ENCODE results near the gene DERL3.

Gene DERL3

DNA sequence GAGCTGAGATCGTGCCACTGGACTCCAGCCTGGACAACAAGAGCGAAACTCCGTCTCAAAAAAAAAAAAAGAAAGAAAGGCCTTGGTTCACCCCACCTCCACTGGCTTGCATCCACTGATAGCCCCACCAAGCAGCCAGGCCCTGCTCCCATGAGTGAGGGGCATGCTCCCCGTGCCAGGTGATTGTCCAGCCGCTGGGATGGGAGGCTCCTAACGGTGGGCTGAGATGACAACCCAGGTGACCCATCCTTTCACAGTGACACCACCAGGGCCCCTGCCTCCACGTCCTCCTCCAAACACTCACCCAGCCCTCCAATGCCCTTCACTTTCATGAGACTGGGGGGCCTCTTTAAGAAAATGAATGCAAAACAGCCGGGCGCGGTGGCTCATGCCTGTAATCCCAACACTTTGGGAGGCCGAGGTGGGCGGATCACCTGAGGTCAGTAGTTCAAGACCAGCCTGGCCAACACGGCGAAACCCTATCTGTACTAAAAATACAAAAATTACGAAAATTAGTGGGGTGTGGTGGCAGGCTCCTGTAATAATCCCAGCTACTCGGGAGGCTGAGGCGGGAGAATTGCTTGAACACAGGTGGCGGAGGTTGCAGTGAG, 8.6 kb upstream of the DERL3 start:
- no peak for DNase-seq (ENCODE audit: low read depth)

DNA sequence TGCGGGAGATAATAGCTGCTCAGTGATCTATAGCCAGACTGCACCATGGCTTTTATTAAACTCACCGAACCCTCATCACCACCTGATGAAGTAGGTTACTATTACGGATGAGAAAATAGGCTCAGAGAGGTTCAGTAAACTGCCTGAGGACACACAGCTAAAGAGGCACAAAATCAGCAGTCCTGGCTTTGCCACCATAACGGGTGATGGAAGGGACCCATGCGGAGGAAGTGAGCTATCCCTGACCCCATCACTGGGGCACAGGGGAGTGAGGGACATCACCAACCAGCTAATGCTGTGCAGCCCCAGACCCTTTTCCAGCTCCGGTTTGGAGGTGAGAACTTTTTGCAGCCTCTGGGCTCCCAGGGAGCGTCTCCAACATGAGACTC, 7.3 kb upstream of the DERL3 start:
- DNase-seq (ENCODE audit: low read depth), result no peak

DNA sequence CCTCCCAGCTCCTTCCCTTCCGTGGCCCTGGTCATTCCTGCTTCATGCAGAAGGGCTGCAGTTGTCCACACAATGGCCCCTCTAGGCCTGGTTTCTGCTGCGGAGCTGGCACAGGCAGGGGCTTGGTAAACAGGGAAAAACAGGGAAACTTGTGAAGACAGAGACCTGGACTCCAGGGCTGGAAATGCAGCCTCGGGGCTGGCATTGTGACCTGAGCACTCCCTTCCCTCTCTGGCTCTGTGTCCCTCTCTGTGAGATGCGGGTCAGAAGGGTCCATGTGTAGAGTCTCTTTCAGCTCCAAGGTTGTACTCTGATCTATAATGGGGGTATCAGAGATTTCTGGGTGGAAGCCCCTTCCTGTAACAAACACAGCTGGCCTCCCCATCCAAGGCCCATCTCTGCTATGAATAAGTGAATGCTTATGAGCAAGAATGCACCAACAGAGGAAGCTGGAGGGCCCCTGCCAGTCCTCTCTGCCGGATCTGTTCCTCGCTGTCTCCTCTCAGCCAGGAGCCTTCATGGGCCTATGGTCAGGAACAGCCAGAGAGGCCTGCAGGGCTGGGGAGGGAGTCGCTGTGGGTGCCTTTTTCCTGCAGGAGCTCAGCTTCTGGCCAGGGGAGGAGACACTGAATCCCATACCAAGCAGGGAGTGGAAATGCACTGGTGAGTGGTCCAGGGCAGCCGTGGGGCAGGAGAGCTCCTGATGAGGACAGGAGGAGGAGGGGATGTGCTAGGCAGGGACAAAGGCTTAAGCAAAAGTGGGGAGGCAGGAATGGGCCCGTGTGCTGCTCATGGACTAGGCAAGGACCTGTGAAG, 6.7 kb upstream of the DERL3 start:
- DNase-seq (ENCODE audit: low read depth), result no peak

DNA sequence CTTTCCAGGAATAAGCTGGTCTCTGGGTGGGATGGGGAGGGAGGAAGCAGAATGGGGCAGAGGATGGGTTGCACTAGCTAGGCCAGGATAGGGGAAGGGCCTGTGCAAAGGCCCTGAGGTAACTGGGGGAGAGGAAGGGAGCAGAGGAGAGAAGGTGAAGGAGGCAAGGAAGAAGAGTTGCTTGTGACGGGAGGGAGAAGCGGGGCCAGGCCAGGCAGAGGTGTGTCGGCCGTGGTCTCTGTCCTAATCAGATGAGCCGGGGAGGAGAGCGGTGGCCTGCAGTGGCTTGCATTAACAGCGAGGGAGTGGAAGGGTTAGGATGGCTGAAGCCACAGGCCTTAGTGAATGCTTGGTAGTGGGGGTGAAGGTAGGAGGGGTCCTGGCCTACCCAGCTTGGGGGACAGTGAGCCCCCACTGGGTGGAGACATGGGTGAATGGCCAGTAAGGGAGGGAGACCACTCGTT, 6.0 kb upstream of the DERL3 start:
- DNase-seq (ENCODE audit: low read depth), result no peak

DNA sequence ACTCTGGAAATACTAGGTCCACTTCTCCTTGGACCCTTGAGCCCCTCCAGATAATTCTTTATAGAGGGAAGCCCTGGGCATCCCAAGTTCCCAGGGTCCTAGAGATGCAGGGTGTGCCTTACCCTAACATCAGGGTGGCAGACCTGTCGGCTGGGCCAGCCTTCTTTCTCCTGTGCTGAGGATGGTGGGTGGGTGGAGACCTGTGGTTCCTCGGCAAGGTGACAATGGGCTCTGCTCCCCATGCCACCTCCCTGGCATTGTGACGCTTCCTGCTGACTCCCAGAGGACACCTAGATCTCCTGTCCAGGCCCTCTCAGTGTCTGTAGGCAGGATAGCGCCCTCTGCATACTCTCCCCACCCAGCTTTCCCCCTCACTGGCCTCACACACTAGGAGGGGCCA, 3.8 kb upstream of the DERL3 start:
- DNase-seq (ENCODE audit: low read depth), result no peak

DNA sequence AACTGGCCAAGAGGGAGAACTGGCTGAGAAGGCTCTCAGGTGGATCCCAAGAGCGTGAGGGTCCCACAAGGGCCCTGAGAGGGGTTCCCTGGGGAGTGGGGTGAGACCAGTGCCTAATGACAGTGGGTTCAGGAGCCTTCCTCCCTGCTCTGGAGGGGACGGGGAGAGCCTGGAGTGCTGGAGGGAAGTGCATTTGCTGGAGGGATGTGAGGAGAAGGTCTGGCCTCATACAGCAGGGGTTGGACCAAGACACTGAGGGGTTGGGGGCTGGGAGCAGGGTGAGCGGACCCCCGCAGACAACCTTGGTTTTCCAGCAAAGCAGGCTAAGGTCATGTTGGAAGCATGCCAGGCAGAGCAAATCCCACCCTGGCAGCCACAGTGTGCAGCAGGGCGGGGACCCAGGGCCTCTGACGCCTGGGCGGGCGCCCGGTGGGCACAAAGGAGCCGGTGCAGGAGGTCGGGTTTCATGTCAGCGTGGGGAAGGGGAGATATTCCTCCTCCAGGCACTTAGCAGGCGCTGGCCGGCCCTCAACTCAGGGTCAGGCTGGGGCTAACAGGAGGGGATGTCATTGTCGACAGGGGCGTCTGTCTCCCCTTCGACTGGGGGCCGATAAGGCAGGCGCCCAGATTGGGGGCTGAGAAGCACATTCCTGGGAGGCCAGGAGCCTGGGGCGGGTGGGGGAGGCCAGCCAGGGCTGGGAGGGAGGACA, 3.1 kb upstream of the DERL3 start:
- DNase-seq (ENCODE audit: low read depth), result no peak

DNA sequence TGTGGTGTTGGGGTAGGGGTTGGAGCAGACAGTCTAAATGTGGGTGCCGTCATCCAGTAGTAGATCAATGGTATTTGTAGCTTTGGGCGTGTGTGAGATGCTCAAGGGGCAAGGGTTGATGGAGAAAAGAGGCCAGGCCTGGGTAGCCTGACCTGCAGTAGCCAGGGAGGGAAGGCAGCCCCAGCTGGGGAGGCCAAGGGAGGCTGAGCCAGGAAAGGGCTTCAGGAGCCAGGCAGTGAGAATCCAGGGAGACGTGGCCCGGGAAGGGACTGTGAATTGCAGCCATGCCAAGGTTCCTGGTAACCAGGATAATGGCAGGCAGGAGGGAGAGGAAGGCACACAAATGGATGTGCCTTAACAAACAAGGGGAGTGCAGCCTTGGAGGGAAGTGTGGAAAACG, 2.5 kb upstream of the DERL3 start:
- DNase-seq (ENCODE audit: low read depth), result no peak

DNA sequence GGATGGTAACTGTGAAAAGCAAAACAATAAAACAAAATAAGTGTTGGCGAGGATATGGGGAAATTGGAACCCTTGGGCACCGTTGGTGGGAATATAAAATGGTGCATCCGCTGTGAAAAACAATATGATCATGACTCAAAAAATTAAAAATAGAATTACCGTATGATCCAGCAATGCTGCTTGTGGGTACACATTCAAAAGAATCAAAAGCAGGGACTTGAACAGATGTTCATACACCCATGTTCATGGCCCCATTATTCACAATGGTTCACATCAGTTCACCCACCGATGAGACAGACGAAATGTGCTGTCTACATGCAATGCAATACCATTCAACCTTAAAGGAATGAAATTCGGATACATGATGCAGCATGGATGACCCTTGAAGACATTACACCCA, 1.2 kb upstream of the DERL3 start:
- no peak for DNase-seq (ENCODE audit: low read depth)

DNA sequence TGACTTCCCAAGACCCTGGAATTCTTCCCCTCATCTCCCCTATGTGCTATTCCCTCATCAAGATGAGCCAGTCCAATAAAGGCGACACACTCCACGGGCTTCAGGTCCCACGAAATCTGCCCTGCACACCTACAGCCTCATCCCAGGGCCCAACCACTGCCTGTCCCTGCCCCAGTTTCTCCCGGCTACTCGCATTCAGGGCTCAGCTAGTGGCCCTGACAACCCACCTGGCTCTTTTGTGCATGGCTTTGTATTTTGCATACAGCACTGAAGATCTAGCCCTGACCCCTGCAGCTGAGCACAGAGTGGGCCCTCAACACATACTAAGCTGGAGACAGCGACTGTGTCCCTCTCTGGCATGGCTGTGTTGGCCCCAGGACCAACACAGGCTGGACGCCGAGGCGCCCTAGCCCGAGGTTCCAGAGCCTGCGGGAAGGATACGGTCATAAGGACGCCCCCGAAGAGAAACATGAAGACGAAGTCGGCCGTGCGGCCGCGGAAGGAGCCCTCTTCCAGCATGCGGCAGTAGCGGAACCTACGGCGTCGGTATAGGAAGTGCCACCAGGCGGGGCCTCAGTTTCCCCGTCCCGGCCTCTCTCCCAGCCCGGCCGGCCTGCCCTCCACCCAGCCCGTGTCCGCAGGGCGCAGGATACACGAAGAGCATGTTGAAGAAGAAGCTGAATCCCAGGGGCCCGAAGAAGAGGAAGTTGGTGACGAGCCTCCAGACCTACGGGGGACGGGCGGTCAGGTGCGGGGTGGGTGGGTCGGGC, 710 bp downstream of the DERL3 start:
- no peak for DNase-seq (ENCODE audit: low read depth)

DNA sequence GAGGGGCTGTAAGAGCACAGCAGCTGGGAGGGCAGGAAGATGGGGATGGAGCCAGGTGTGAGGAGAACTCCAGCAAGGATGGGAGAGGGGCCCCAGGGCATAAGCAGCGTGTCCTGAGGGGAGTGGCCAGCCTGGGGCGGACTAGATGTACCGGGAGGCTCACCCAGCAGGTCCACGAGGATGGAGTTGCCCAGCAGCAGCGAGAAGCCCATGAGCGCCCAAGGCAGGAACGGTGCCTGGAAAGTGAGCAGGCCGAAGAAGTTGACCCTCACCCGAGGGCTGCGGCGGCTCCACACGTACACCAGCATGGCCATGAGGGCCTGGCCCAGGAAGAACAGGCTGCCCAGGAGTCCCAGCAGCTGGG, 1.3 kb downstream of the DERL3 start:
- no peak for DNase-seq (ENCODE audit: low read depth)

DNA sequence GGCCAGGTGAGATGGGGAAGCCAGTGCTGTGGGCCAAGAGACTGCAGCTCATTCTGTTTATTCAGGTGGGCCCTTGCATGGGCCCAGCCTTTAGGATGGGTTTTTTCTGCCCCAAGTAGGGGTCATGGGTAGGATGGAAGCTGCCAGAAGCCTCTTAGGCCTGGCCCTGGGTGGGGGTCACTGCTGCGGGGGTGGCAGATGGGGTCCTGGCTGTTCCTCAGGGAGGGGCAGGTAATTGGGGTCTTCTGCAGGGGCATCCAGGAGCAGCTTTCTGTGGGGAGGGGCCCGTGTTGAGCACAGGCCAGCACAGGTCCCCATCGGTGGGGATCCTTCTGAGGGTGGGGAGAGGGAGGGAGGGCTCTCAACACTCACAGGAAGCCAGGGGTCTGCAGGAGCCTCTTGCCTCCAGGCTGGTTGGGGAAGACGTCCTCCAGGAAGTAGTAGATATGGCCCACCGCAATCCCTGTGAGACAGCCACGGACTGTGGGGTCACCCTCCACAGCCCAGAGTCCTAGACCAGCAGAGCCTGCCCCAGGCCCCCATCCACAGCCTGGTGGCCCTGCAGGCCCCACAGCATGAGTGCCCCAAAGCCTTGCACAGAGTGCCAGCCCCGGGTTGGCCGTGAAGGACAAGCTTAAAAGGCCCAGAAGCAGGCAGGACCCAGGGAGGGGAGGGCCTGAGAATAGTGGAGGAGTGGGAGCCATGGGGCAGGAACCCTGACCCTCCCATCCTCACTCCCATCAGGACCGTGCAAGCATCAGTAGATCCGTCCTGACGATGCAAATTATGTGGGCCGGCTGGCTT, 1.9 kb downstream of the DERL3 start:
- no peak for DNase-seq (ENCODE audit: low read depth)

DNA sequence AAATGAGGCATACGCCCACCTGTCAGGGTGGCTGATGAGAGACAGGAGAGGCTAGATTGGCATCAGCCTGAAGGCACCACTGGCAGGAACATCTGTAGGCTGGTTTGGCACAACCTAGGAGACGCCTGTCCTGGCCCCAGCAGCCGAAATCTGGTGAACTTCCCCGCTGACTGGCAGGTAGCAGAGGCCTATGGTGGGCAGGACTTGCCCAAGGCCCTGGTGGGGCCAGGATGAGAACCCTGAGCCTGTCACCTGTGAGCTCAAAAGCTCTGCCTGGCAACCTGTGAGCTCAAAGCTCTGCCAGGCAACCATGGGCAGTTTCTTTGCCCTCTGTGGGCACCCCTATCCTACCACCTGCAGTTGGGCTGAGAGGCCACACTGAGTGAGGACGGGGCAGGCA, 2.5 kb downstream of the DERL3 start:
- DNase-seq (ENCODE audit: low read depth), result no peak

DNA sequence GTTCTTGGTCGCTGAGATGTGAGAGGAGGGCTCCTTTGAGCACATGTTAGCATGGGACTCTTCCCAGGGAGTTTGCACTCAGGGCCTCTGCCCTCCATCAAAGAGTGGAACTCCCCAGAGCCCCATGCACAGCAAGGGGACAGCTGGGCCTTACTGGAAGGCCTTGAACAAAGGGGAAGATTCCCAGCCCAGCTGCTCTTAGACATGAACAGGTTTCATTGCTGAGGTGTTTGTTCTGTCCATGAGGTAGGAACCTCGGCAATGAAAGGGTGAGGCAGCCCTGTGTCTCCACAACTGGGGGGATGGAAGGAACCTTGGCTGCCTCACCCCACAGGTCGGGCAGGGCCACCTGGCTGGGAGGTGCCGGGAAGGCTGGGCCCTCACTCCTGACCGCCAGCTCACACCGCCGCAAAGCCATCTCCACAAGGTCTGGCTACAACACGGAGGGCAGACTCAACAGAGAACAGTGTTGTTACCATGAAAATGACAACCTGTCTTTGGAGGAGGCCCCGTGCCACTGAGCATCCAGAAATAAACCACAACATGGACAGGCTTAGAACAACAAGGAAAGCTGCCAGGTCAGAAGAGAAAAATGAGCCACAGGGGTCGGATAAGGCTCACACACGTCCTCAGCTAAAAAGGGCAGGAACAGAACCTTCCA, 3.2 kb downstream of the DERL3 start:
- no peak for DNase-seq (ENCODE audit: low read depth)

DNA sequence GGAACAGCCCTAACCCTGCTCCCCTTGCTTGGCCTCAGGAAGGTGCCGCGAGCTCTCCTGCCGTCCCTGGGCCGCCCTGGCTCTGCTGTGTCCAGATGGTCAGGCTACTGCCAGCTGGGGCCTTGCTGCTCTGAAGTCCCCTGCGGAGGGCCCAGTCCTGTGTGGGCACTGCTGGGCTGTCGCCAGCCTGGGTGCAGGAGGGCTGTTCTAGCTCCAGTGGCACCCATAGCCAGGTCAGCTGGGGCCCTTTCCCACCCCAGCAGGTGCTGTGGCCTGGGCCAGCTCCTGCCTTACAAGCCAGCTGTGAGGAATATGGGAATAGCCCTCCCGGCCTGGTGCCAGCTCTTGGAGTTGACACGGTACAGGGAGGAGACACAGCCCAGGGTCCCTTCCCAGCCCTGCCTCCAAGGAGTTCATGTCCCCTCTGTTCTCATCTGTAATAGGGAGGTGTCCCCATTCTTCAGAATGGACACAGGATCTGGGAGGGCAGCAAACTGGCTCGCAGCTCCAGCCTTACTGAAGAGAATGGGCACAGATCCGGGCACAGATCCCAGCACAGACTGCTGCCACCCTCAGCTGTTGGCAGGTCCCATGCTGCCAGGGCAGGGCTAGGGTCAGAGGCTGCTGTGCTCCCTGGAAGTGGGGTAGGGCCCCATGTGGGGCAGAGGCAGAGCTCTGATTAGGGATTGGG, 3.9 kb downstream of the DERL3 start:
- no peak for DNase-seq (ENCODE audit: low read depth)

DNA sequence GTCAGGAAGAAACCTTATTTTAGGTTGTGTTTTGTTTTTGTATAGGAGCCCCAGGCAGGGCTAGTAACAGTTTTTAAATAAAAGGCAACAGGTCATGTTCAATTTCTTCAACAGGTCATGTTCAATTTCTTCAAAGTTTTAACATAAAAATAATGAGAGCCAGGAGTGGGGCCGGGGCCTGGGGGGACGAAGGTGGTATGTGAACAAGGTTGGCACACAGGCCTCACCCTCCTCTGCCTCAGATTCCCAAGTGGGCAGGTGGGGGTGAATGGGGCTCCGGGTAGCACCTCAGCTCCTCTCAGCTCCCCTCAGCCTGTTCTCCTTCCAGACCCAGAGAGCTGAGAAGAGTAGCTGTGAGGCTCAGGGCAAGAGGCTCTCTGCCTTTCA, 4.4 kb downstream of the DERL3 start:
- DNase-seq (ENCODE audit: low read depth), result no peak

DNA sequence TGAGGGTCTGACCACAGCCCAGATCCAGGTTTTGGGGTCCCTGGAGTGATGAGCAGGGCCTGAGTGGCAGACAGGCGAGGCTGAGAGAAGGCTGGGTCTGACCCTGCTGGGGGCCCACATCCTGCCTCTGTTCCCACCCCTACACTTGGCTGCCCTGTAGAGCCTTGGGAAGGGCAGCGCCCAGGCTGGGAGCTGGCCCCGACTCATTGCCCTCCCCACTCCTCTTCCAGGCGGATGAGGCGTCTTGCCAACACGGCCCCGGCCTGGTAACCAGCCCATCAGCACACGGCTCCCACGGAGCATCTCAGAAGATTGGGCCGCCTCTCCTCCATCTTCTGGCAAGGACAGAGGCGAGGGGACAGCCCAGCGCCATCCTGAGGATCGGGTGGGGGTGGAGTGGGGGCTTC, 4.9 kb downstream of the DERL3 start:
- no peak for DNase-seq (ENCODE audit: low read depth)

DNA sequence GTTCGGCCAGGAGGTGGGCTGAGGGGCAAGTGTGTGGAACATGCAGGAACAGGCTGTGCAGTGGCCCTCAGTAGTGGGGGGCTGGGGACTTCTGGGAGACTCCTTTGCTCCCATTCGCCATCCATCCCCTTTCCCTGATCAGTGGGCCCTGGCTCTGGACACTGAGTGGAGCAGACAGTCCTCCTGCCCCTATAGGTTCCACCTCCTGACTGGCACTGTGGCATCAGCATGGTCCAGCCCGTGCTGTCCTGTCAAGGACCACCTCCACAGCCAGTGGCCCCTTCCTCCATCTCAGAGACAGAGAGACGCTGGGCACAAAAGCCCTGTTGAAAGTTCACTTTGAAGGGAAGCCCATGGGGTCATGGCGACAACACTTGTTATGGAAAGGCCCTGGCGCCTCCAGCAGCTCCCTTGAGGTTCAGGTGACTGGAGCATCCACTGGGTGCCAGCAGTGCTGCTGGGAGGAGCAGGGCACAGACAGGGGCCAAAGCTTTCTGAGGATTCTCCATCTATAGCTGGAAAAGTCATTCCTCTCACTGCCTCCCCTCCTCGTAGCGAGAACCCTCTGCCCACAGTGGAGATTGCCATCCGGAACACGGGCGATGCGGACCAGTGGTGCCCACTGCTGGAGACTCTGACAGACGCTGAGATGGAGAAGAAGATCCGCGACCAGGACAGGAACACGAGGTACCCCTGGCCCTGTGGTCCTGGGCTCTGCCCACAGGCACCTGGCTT, 5.6 kb downstream of the DERL3 start:
- no peak for DNase-seq (ENCODE audit: low read depth)

DNA sequence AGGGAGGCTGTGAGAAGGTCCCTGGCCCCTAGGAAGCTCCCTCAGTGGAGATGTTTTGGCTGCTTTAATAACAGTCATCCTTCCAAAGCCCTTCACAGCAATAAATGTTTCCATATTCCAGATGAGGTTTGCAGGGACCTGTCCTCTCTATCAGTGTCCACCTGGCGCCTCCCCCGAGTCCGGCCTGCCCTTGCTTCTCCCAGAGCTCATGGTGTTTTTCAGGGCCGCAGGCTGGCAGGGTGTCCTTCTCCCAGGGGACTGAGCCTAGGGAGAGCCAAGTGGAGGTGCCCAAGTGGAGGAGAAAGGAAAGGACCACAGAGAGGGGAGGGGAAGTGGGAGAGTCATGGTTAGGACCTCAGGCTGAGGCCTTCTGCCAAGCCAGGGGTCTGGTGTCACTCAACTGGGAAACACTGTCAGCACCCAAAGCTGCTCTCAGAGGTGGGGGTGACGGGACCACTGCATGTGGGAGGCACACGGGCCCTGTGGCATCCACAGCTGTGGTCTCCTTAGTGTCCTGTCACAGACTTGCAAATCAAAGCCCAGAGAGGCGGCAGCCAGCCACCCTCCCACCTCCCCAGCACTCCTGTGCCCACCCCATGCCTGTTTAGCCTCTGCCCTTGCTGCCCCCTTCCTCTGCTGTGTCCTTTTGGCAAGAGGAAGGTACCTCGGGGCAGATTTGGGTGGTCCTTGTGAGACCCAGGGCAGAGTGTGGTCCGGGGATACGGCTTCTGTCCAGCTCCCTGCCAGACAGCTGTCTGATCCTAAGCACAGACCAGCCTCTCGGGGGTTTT, 6.4 kb downstream of the DERL3 start:
- DNase-seq (ENCODE audit: low read depth), result no peak

DNA sequence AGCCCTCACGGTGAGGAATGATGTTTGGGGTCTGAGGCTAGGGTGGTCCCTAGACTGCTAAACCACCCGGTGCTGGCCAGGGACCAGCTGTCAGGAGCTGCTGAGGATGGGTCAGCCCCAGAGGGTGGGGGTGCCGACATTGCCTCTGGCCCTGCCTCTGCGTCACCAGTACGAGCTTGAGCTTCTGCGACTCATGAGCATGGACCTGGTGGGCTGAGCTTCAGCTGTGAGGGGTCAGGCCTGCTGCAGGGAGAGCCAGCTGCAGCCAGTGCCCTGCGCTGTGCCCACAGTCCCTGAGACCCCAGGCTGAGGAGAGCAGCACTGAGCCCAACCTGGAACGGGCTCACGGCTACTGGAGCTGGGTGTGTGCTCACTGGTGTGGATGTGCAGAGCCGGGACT, 7.0 kb downstream of the DERL3 start:
- no peak for DNase-seq (ENCODE audit: low read depth)

All from GM04504 (cell line).